IPS-15b (cell line): ENCODE data around the gene DNAJB13.

Experiments
- H3K27me3 ChIP-seq: one replicate; pipeline ENCODE4 v1.6.1; 2013; ENCODE audit warnings: low read length; ENCODE audit not compliant: control insufficient read depth, insufficient read depth
- H3K36me3 ChIP-seq: one replicate; pipeline ENCODE4 v1.6.1; 2013; ENCODE audit warnings: low read length; ENCODE audit not compliant: control insufficient read depth, insufficient read depth
- H3K4me1 ChIP-seq: one replicate; pipeline ENCODE4 v1.6.1; 2013; ENCODE audit warnings: mild to moderate bottlenecking, low read length; ENCODE audit not compliant: control insufficient read depth, insufficient read depth
- H3K4me3 ChIP-seq: one replicate; pipeline ENCODE4 v1.5.1; 2013; ENCODE audit warnings: low read depth, low read length
- H3K9ac ChIP-seq: one replicate; pipeline ENCODE4 v1.6.1; 2013; ENCODE audit warnings: low read depth, mild to moderate bottlenecking, low read length
- H3K9me3 ChIP-seq: one replicate; pipeline ENCODE4 v1.6.1; 2013; ENCODE audit warnings: mild to moderate bottlenecking, low read length; ENCODE audit not compliant: control insufficient read depth, insufficient read depth

Gene DNAJB13

DNA sequence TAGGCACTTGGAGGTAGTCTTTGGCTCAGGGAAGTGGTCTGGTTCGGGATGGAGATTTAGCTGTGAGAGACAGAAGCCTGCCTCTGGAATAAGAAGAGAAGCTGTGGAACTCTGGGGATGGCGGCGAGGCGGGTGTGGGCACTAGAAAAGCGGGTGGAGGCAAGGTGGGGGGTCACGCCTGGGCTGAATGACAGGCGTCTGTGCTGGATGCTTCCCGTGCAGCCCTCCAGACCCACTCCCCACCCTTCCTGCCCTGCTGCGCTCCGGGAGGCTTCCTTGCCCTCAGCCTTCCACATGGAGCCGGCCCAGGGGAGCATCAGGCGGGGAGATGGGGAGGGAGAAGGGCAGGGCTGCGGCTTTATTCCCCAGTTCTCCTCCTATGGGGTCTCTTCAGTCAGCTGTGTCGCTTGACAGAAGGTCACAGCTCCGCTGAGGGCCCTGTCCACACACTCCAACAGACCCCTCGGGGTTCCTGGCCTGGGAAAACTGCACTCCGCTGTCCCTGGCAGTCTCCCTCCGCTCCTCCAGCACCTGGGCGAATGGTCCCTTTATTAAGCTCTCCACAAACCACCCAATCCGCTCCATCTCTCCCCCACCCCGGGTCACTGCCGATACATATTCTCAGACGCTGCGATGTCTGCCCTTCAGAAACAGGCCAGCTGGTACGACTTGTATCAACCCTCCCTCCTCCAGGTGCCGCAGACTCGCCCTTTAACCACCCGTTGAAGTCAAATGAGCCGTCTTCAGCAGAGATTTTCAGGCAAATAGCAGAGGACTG is 6.2 kb downstream of the DNAJB13 start:
- Histone ChIP-seq H3K36me3 (no peaks in the 10 kb centered on the region), H3K27me3 (peaks cover 8% of the 10 kb centered on the region), H3K9me3 (no peaks in the 10 kb centered on the region), H3K4me3 (peak overlapping the region; percentile 5), H3K9ac (no peak overlapping the region), H3K4me1 (no peaks in the 10 kb centered on the region)

DNA sequence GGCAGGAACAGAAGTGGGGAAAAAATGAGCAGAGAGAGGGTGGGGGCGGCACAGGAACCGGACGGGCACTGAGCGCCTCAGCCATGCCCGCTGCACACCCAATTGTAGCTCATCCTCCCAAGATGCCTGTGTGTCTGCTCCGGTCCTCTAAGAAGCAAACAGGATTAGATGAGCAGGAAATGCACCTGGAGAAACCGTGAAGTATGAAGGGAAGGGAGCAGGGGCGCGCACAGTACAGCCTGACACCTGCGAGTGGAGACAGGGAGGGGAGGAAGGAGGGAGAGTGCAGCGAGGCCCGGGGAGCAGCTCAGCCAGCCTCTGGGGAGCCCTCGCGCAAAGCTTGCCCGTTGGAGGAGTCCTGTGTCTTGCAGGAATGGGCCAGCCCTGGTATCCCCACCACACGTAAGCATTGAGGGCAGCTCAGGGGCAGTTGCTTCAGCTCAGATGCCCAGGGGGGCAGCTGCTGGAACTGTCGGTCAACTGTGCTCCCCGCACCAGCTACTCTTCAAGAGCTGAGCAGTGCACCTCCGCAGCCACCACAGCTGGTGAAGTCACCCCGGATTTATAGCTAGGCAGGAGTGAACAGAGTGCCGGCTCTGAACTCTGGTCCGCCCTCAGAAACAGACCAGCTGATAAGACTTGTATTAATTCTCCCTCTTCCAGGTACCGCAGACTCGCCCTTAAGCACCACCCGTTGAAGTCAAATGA is 7.0 kb downstream of the DNAJB13 start:
- Histone ChIP-seq H3K9me3 (no peaks in the 10 kb centered on the region), H3K4me1 (no peaks in the 10 kb centered on the region), H3K27me3 (peaks cover 8% of the 10 kb centered on the region), H3K36me3 (no peaks in the 10 kb centered on the region), H3K9ac (no peak overlapping the region), H3K4me3 (peak overlapping the region; percentile 5)

DNA sequence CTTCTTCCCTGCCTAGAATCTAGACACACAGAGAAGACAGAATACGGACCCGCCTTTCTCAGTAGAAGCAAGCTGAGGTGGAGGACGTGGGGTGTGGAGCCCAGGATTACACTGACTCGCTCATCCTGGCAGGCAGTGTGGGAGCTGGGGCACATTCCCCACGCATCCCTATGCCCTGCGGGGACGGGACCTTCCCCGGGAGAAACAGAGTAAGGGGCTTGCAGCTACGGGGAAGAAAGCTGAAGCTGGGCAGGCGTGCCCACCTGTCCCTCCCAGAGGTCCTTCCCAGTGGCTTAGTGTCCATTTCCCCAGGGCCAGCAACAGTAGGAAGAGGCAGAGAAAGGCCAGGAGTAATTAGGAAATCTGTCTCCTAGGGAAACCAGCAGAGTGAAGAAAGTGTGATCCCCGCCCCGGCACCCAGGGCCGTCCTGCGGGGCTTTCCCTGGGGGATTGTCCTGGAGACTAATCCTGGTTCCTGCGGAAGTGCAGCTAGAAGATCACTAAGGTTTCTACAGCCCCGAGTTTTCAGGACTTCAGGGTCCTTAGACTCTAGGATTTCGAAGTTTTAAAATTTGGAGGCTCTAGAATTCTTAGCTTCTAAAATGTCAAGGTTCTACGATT is 7.8 kb downstream of the DNAJB13 start:
- Histone ChIP-seq H3K36me3 (no peaks in the 10 kb centered on the region), H3K9me3 (no peaks in the 10 kb centered on the region), H3K4me1 (no peaks in the 10 kb centered on the region), H3K4me3 (no peak overlapping the region), H3K9ac (no peak overlapping the region), H3K27me3 (peaks cover 8% of the 10 kb centered on the region)

DNA sequence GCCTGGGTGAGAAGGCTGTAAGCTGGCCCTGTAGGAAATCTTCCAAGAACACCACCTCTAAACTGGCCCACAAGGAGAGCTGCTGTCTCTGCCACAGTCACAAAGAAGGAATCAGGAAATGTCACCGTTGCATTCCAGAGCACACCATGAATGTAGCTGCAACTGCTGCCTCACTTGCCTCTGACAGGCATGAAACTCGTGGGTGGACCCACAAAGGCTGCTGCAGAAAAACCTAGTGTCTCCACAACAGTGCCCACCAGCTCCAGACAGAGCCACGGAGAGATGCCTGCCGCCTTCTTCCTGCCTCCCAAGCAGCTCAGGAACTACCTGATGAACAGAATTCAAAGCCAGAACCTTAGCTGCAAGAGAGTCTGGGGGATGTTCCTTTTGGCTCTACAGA is 10.5 kb downstream of the DNAJB13 start:
- Histone ChIP-seq H3K9ac (no peak overlapping the region), H3K4me1 (no peaks in the 10 kb centered on the region), H3K9me3 (no peaks in the 10 kb centered on the region), H3K36me3 (no peaks in the 10 kb centered on the region), H3K27me3 (peaks cover 8% of the 10 kb centered on the region), H3K4me3 (no peak overlapping the region)

DNA sequence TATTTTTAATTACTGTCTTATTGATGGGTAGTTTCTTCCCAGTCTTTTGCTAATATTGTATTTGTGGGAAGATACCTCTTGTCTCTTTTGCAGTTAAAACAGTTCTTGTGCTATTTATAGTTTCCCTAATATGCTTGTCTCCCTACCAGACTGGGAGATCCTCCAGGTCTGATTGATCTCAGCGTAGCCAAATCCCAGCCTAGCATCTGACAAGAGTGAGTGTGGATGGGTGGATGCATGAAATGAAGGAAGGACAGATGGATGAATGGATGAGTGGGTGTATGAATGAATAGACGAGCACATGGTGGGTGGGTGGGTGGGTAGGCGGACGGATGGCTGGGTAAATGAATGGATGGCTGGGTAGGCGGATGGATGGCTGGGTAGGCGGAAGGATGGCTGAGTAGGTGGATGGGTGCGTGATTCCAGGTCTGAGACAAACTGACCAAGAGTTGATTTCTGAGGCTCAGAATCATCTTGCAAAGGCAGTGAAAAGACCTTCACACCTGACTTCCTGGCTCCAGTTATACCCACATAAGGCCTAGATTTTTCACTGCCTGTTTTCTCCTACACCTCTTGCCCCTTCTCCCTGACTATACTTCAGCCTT is 11.4 kb downstream of the DNAJB13 start:
- no peak overlapping the region for H3K4me3 ChIP-seq
- H3K4me1 ChIP-seq, result no peaks in the 10 kb centered on the region
- H3K27me3 ChIP-seq, result peaks cover 6% of the 10 kb centered on the region
- no peaks in the 10 kb centered on the region for H3K9me3 ChIP-seq
- no peak overlapping the region for H3K9ac ChIP-seq
- H3K36me3 ChIP-seq, result no peaks in the 10 kb centered on the region

DNA sequence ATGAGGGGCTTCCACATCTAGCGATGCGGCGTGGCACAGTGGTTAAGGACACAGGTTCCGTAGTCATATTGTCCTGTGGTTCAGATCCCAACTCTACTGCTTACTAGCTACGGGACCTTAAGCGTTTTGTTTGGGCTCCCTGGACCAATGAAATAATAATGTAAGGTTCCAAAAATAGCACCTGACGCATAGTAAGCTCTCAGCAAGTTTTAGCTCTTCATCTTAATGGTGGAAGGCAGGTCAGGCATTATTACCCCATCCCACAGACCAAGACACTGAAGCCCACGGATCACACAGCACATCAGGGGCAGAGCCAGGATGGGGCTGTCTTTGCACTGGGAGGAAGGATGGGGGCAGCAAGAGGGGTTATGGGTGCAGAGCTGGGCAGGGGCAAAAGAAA is 13.0 kb downstream of the DNAJB13 start:
- no peaks in the 10 kb centered on the region for H3K36me3 ChIP-seq

DNA sequence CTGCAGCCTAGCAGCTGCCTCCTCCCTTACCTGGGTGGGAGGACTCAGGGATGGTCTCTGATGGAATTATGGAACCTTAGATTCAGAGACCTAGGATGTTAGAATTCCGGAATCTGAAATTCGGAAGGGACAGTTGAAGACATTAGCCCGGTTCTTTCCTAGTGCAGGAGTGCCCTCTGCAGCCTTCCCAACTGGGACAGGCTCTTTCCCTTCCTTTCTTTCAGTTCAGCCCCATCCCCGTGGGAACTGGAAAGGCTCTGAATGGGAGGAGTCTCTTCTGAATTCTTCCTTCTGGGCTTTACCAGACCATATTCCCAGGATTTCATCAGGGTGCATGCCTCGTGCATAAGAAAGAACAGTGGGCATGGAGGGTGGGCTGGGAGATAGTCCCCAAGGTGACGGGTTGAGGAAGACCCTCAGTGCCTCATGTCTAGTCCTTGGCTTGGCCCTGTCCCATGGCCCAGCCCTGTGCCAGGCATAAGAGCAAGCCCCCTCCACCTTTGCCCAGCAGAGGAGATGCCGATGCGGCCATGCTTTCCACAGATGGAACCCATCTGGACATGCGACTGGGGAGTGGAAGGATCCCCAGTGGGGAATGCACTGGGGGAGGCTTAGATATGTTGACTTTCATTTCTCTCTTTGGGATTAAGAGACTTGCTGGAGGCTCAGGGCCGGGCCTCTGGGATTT is 14.4 kb downstream of the DNAJB13 start:
- H3K4me3 ChIP-seq, result no peak overlapping the region
- no peaks in the 10 kb centered on the region for H3K9me3 ChIP-seq
- H3K27me3 ChIP-seq, result no peaks in the 10 kb centered on the region
- no peaks in the 10 kb centered on the region for H3K36me3 ChIP-seq
- H3K9ac ChIP-seq, result no peak overlapping the region
- no peaks in the 10 kb centered on the region for H3K4me1 ChIP-seq

More for the DNA sequence above, 13.0 kb downstream of the DNAJB13 start:
- Histone ChIP-seq H3K4me3 (no peak overlapping the region), H3K9me3 (no peaks in the 10 kb centered on the region), H3K27me3 (peaks cover 4% of the 10 kb centered on the region), H3K9ac (no peak overlapping the region), H3K4me1 (no peaks in the 10 kb centered on the region)

DNA sequence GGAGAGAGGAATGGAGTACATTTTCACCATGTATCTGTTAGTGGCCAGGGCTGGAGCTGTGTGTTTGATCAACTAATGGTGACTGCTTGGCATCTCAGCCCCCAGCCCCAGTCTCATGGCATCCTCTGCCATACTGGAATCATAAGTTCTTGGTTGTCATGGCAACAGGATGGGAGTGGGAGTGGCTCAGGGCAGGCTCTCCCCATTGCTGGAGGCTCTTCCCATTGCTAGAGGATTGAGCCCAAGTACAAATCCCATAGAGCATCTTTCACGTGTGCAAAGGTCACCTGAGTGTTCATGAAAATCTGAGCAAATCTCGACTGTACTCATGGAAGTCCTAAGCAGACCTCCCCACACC is 14.9 kb downstream of the DNAJB13 start:
- Histone ChIP-seq H3K9ac (no peak overlapping the region), H3K4me3 (no peak overlapping the region), H3K27me3 (no peaks in the 10 kb centered on the region), H3K9me3 (no peaks in the 10 kb centered on the region), H3K36me3 (no peaks in the 10 kb centered on the region), H3K4me1 (no peaks in the 10 kb centered on the region)

DNA sequence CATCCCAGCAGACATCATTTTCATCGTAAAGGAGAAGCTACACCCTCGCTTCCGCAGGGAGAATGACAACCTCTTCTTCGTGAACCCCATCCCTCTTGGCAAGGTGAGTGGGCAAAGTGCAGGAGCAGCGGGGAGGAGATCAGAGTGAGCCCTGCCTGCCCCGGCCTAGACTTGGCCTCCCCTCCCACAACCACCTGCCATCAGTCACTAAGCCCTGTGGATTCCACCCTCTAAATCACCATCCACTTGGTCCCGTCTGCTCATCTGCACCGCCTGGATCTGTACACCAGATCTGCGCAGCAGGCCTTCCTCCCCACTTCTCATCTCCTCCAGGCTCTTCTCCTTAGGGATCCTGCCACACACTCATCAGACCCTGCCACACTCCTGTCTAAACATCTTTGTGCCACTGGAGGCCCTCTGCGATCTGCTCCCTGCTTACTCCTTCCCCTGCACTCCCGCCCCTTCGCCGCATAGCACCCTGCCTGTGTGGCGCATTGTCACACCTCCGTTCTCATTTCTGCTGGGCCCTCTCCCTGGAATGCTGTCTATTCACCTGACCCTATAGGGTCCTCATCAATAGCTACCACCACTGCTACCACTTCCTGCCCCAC is 17.6 kb downstream of the DNAJB13 start:
- Histone ChIP-seq H3K36me3 (no peaks in the 10 kb centered on the region), H3K27me3 (no peaks in the 10 kb centered on the region), H3K4me3 (no peak overlapping the region), H3K9me3 (no peaks in the 10 kb centered on the region), H3K4me1 (no peaks in the 10 kb centered on the region), H3K9ac (no peak overlapping the region)

DNA sequence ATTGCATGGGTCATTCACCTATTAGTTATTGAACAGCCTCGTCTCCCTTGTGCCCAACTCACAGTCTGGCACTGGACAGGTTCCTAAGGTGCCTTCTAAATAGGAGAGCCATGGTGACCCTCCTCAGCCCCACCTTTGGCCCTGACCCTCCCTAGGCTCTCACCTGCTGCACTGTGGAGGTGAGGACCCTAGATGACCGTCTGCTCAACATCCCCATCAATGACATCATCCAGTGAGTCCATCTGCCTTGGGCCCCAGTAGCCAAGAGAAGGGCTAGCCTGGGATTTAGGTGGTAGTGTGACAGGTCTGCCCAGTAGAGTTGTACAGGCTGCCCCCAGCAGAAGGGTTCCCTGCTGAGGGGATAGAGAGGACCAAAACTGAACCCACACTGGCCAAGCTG is 18.3 kb downstream of the DNAJB13 start:
- no peaks in the 10 kb centered on the region for H3K4me1 ChIP-seq
- H3K4me3 ChIP-seq, result no peak overlapping the region
- H3K27me3 ChIP-seq, result no peaks in the 10 kb centered on the region
- no peak overlapping the region for H3K9ac ChIP-seq
- no peaks in the 10 kb centered on the region for H3K9me3 ChIP-seq
- peaks cover 1% of the 10 kb centered on the region for H3K36me3 ChIP-seq
